ENCODE results near the gene GMPR.
A peak's percentile ranks its signal among the peaks of the same experiment; 100 is the strongest.

Gene GMPR

GRCh38 chr6:16272201-16272600 is 33.8 kb downstream of the GMPR start:
- no peak for DNase-seq (ENCODE audit: low read depth in 3 of 3)

GRCh38 chr6:16273256-16273655 is 34.9 kb downstream of the GMPR start:
- DNase-seq (ENCODE audit: low read depth in 3 of 3), result no peak

GRCh38 chr6:16274483-16274882 is 36.1 kb downstream of the GMPR start:
- no peak for DNase-seq (ENCODE audit: low read depth in 3 of 3)

- DNase-seq (ENCODE audit: low read depth in 3 of 3), result no peak
These were observed 36.6 kb downstream of the GMPR start for GRCh38 chr6:16274885-16275589.

GRCh38 chr6:16277101-16277981 is 39.0 kb downstream of the GMPR start:
- no peak for DNase-seq (ENCODE audit: low read depth in 3 of 3)

- no peak for DNase-seq (ENCODE audit: low read depth in 3 of 3)
These were observed 39.8 kb downstream of the GMPR start for GRCh38 chr6:16278048-16278724.

- DNase-seq (ENCODE audit: low read depth in 3 of 3), result no peak
These were observed 40.4 kb downstream of the GMPR start for GRCh38 chr6:16278750-16279149.

- no peak for DNase-seq (ENCODE audit: low read depth in 3 of 3)
These were observed 40.9 kb downstream of the GMPR start for GRCh38 chr6:16279243-16279642.

GRCh38 chr6:16282370-16282769 is 44.0 kb downstream of the GMPR start:
- no peak for DNase-seq (ENCODE audit: low read depth in 3 of 3)

GRCh38 chr6:16284472-16284871 is 46.1 kb downstream of the GMPR start:
- DNase-seq (ENCODE audit: low read depth in 3 of 3), result no peak

- DNase-seq (ENCODE audit: low read depth in 3 of 3), result no peak
These were observed 47.2 kb downstream of the GMPR start for GRCh38 chr6:16285467-16286150.

- peak in 2 of 3 experiments; percentile 0 to 12 for DNase-seq (ENCODE audit: low read depth in 3 of 3)
These were observed 47.8 kb downstream of the GMPR start for GRCh38 chr6:16286151-16286522.

GRCh38 chr6:16288163-16288562 is 49.8 kb downstream of the GMPR start:
- no peak for DNase-seq (ENCODE audit: low read depth in 3 of 3)

- no peak for DNase-seq (ENCODE audit: low read depth in 3 of 3)
These were observed 53.4 kb downstream of the GMPR start for GRCh38 chr6:16291739-16292138.

GRCh38 chr6:16292432-16292831 is 54.0 kb downstream of the GMPR start:
- DNase-seq (ENCODE audit: low read depth in 3 of 3), result no peak

- DNase-seq (ENCODE audit: low read depth in 3 of 3), result no peak
These were observed 54.6 kb downstream of the GMPR start for GRCh38 chr6:16292942-16293341.

GRCh38 chr6:16294371-16294770 is 56.0 kb downstream of the GMPR start:
- DNase-seq (ENCODE audit: low read depth in 3 of 3), result no peak

- DNase-seq (ENCODE audit: low read depth in 3 of 3), result no peak
These were observed 56.7 kb downstream of the GMPR start for GRCh38 chr6:16295060-16295459.

GRCh38 chr6:16295471-16295870 is 57.1 kb downstream of the GMPR start:
- DNase-seq (ENCODE audit: low read depth in 3 of 3), result no peak

GRCh38 chr6:16296061-16296670 is 57.8 kb downstream of the GMPR start:
- no peak for DNase-seq (ENCODE audit: low read depth in 3 of 3)

- DNase-seq (ENCODE audit: low read depth in 3 of 3), result no peak
These were observed 61.5 kb downstream of the GMPR start for GRCh38 chr6:16299861-16300260.

GRCh38 chr6:16301511-16301910 is 63.1 kb downstream of the GMPR start:
- DNase-seq (ENCODE audit: low read depth in 3 of 3), result no peak

All from stimulated activated CD4-positive, alpha-beta T cell treated with anti-CD3 and anti-CD28 coated beads, TNF-alpha, amount 100 ng/mL, for 24 hours (primary cell).